Endodermal cell (in vitro differentiated cells): ENCODE results near the gene ATP5F1E. TPM values are rescaled to one million over a fixed set of nuclear protein-coding genes. Genes with fewer than 3 reads are reported as not detected.

ENCODE experiments used
- DNase-seq: peaks from one replicate; pipeline ENCODE4 v3.0.0-alpha.2; 2017
- H3K27ac ChIP-seq: 2 replicates; pipeline ENCODE4 v1.5.1; 2013; ENCODE audit warnings: mild to moderate bottlenecking, low read depth, low read length, moderate library complexity
- H3K27me3 ChIP-seq: 2 replicates; pipeline ENCODE4 v1.6.1; 2013; ENCODE audit warnings: mild to moderate bottlenecking, low read length, moderate library complexity; ENCODE audit not compliant: insufficient read depth, control insufficient read depth, poor library complexity, severe bottlenecking
- H3K36me3 ChIP-seq: 2 replicates; pipeline ENCODE4 v1.7.0; 2013; ENCODE audit warnings: mild to moderate bottlenecking, low read length, moderate library complexity; ENCODE audit not compliant: control insufficient read depth, insufficient read depth
- H3K4me1 ChIP-seq: one replicate; pipeline ENCODE4 v1.7.0; 2013; ENCODE audit warnings: low read length; ENCODE audit not compliant: control insufficient read depth, insufficient read depth
- H3K4me3 ChIP-seq: 2 replicates; pipeline ENCODE4 v1.5.1; 2013; ENCODE audit warnings: mild to moderate bottlenecking, low read length, moderate library complexity
- H3K9ac ChIP-seq: 2 replicates; pipeline ENCODE4 v1.6.1; 2013; ENCODE audit warnings: mild to moderate bottlenecking, low read length, moderate library complexity; ENCODE audit not compliant: poor library complexity, severe bottlenecking; ENCODE audit errors: extremely low read depth
- H3K9me3 ChIP-seq: 2 replicates; pipeline ENCODE4 v1.6.1; 2013; ENCODE audit warnings: mild to moderate bottlenecking, low read length, moderate library complexity; ENCODE audit not compliant: control insufficient read depth
- H3K27ac Mint-ChIP-seq: 2 replicates; pipeline ENCODE4 v1.8.0; 2020; ENCODE audit warnings: mixed read lengths
- H3K27me3 Mint-ChIP-seq: 2 replicates; pipeline ENCODE4 v1.8.0; 2021; ENCODE audit warnings: mild to moderate bottlenecking, mixed read lengths; ENCODE audit not compliant: insufficient read depth
- H3K36me3 Mint-ChIP-seq: 2 replicates; pipeline ENCODE4 v1.8.0; 2020; ENCODE audit warnings: low read depth, mixed read lengths
- H3K4me1 Mint-ChIP-seq: 2 replicates; pipeline ENCODE4 v1.8.0; 2020; ENCODE audit warnings: mixed read lengths
- H3K4me3 Mint-ChIP-seq: 2 replicates; pipeline ENCODE4 v1.8.0; 2020; ENCODE audit warnings: mild to moderate bottlenecking, moderate library complexity, mixed read lengths
- H3K9me3 Mint-ChIP-seq: 2 replicates; pipeline ENCODE4 v1.8.0; 2020; ENCODE audit warnings: mild to moderate bottlenecking, mixed read lengths
- WGBS, 2 experiments: methylation state at CpG; one replicate each; pipeline versions ENCODE4 v1.1.5 to v1.1.7; 2013; ENCODE audit warnings: missing lambda C conversion rate in 2 of 2, mixed read lengths in 1 of 2; ENCODE audit not compliant: insufficient coverage in 1 of 2, insufficient read length in 1 of 2; 5-methylcytosine and 5-hydroxymethylcytosine counted together
- total RNA-seq, 2 donors: library from RNA; stranded (reverse); fragmentation: NEBNext Ultra II Directional in 1 of 2; extraction: Animal tissue kit (Norgen Biotek cat#: 25700) in 1 of 2; gene quantifications; 2 replicates in 1 of 2; 3 replicates in 1 of 2; pipeline ENCODE4 v1.2.1, GENCODE V29; 2021
- TF ChIP-seq, protein P1 (sequence below): fragments of 200-600 bp; sonication (generic); conservative IDR thresholded peaks from 2 replicates; pipeline ENCODE4 v1.5.0; 2021; ENCODE audit warnings: antibody characterized with exemption, mild to moderate bottlenecking

ATP5F1E gene
- total RNA-seq, 2 donors from 2014 or later = 52.6 to 62.6 TPM

DNA sequence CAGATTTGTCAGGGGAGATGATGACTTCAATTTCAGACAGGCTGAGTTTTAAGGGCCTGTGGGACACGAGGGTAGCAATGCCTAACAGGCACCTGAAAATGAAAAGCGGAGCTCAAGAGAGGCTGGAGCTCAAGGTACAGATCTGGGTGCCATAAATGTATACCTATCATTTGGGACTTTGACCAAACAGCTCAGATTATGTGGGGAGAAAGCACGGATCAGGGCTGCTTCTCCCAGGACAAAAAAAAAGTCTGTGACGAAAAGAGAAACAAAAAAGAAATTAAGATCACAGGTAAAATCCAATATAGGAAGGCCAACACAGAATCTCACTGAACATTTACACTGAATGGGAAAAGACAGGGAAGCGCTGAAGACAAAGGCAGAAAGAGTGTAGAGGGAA lies 8.5 kb upstream of the ATP5F1E start:
- no peak overlapping the region for H3K9ac ChIP-seq
- Mint-ChIP-seq H3K9me3 (no peaks in the 10 kb centered on the region), H3K36me3 (peaks cover 35% of the 10 kb centered on the region), H3K27ac (no peak overlapping the region), H3K4me1 (peaks cover 12% of the 10 kb centered on the region), H3K4me3 (peak overlapping the region; percentile 78), H3K27me3 (peaks cover 14% of the 10 kb centered on the region)
- H3K36me3 ChIP-seq = peaks cover 39% of the 10 kb centered on the region
- no peaks in the 10 kb centered on the region for H3K27me3 ChIP-seq
- H3K27ac ChIP-seq = no peak overlapping the region
- H3K4me3 ChIP-seq = peak overlapping the region; percentile 84
- TF ChIP-seq, protein P1, sequence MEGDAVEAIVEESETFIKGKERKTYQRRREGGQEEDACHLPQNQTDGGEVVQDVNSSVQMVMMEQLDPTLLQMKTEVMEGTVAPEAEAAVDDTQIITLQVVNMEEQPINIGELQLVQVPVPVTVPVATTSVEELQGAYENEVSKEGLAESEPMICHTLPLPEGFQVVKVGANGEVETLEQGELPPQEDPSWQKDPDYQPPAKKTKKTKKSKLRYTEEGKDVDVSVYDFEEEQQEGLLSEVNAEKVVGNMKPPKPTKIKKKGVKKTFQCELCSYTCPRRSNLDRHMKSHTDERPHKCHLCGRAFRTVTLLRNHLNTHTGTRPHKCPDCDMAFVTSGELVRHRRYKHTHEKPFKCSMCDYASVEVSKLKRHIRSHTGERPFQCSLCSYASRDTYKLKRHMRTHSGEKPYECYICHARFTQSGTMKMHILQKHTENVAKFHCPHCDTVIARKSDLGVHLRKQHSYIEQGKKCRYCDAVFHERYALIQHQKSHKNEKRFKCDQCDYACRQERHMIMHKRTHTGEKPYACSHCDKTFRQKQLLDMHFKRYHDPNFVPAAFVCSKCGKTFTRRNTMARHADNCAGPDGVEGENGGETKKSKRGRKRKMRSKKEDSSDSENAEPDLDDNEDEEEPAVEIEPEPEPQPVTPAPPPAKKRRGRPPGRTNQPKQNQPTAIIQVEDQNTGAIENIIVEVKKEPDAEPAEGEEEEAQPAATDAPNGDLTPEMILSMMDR = no peak
- H3K9me3 ChIP-seq = no peaks in the 10 kb centered on the region
- 90 to 92% methylated on average over 4 to 5 of the region's 5 CpGs for WGBS, 2 experiments
- DNase-seq = no peak
- no peaks in the 10 kb centered on the region for H3K4me1 ChIP-seq

DNA sequence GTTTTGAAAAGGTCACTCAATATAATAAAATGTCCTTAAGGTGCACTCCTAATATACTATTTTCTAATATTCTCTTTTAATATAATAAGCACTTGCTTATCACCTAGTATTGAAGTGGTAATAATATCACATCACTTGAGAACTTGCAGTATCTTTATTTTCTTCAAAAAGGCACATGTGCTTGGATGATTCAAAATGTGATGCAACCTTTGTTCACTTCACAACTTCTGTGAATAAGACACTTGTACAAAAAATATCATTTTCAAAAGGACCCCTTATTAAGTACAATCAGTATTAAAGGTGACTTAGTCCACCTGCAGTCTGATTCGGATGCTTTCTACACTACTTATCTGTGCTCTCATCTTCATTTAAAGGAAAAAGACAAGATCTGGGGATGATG lies 7.1 kb upstream of the ATP5F1E start:
- H3K4me1 Mint-ChIP-seq = peaks cover 12% of the 10 kb centered on the region
- no peaks in the 10 kb centered on the region for H3K9me3 Mint-ChIP-seq
- 97 to 100% methylated on average over 1 of the region's 1 CpG for WGBS, 2 experiments
- peaks cover 7% of the 10 kb centered on the region for H3K27me3 Mint-ChIP-seq
- H3K27ac Mint-ChIP-seq = no peak overlapping the region
- Histone ChIP-seq H3K27me3 (no peaks in the 10 kb centered on the region), H3K27ac (no peak overlapping the region), H3K9me3 (no peaks in the 10 kb centered on the region), H3K4me1 (no peaks in the 10 kb centered on the region), H3K36me3 (peaks cover 52% of the 10 kb centered on the region), H3K9ac (no peak overlapping the region), H3K4me3 (no peak overlapping the region)
- DNase-seq = no peak
- H3K4me3 Mint-ChIP-seq = no peak overlapping the region
- TF ChIP-seq, protein P1 = no peak
- H3K36me3 Mint-ChIP-seq = peaks cover 46% of the 10 kb centered on the region

DNA sequence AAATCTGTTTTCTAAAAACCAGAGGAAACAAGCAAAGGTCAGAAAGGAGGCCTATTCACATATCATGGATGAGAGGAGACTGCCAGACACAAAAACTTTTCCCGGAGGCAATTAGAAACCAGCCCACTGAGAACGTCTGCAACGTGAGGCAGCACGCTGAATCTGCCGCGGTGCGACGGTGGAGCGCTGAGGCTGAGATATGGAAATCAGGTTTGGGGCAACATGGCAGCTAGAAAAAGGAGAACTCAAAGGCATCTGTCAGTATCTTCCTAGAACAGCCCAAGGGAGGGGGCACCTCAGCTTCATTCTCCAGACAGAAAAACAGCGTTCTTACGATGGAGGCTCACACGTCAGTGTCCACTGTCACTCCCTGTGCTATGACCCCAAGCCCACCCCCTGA lies 5.3 kb upstream of the ATP5F1E start:
- Histone ChIP-seq H3K9ac (no peak overlapping the region), H3K4me1 (no peaks in the 10 kb centered on the region), H3K36me3 (peaks cover 59% of the 10 kb centered on the region), H3K4me3 (no peak overlapping the region), H3K27me3 (no peaks in the 10 kb centered on the region), H3K27ac (peak overlapping the region; percentile 25), H3K9me3 (no peaks in the 10 kb centered on the region)
- Mint-ChIP-seq H3K36me3 (peaks cover 52% of the 10 kb centered on the region), H3K27ac (no peak overlapping the region), H3K4me1 (peaks cover 9% of the 10 kb centered on the region), H3K9me3 (no peaks in the 10 kb centered on the region), H3K27me3 (no peaks in the 10 kb centered on the region), H3K4me3 (no peak overlapping the region)
- 86 to 94% methylated on average over 11 to 12 of the region's 12 CpGs for WGBS, 2 experiments
- TF ChIP-seq, protein P1 = no peak
- no peak for DNase-seq
